ACC112 (cell line): Measurements from ENCODE around the gene B4GALNT3.
"Not testable (repeated sequence)": the region's sequence is repeated elsewhere in the genome, so short reads cannot be mapped to it uniquely, and the experiment has no call there.

Experiments used
- H2AFZ ChIP-seq: fragments of 200-600 bp; sonication (generic); one replicate; pipeline ENCODE4 v1.6.0; 2017; ENCODE audit warnings: antibody characterized with exemption, low read length; ENCODE audit not compliant: unreplicated experiment
- H3K27ac ChIP-seq: fragments of 200-600 bp; sonication (generic); 2 replicates; pipeline ENCODE4 v1.5.1; 2014; ENCODE audit warnings: low read depth, mild to moderate bottlenecking, antibody characterized with exemption, low read length, moderate library complexity
- H3K27me3 ChIP-seq: fragments of 200-600 bp; sonication (generic); 2 replicates; pipeline ENCODE4 v1.6.1; 2014; ENCODE audit warnings: mild to moderate bottlenecking, antibody characterized with exemption, low read length, moderate library complexity, mixed read lengths; ENCODE audit not compliant: insufficient read depth
- H3K36me3 ChIP-seq: fragments of 200-600 bp; sonication (generic); 2 replicates; pipeline ENCODE4 v1.6.1; 2016; ENCODE audit warnings: mild to moderate bottlenecking, antibody characterized with exemption, low read length, moderate library complexity, mixed read lengths; ENCODE audit not compliant: insufficient read depth
- H3K4me1 ChIP-seq: fragments of 200-600 bp; sonication (generic); one replicate; pipeline ENCODE4 v1.6.1; 2016; ENCODE audit warnings: low read length, mixed read lengths; ENCODE audit not compliant: insufficient read depth, unreplicated experiment, control insufficient read depth
- H3K4me3 ChIP-seq: fragments of 200-600 bp; sonication (generic); 2 replicates; pipeline ENCODE4 v1.5.1; 2014; ENCODE audit warnings: mild to moderate bottlenecking, low read depth, low read length
- H3K79me2 ChIP-seq: fragments of 200-600 bp; sonication (generic); one replicate; pipeline ENCODE4 v1.6.0; 2016; ENCODE audit warnings: low read length; ENCODE audit not compliant: control insufficient read depth, unreplicated experiment, insufficient read depth

B4GALNT3 gene

GRCh38 chr12:575129-575502 is 115.4 kb downstream of the B4GALNT3 start:
- H3K36me3 ChIP-seq: no peaks in the 10 kb centered on the region
- no peak overlapping the region for H3K4me3 ChIP-seq
- H2AFZ ChIP-seq: peak overlapping the region; percentile 90
- peaks cover 40% of the 10 kb centered on the region for H3K4me1 ChIP-seq
- H3K27ac ChIP-seq: peak overlapping the region; percentile 73
- no peaks in the 10 kb centered on the region for H3K27me3 ChIP-seq
- no peaks in the 10 kb centered on the region for H3K79me2 ChIP-seq

GRCh38 chr12:575948-576614 is 116.3 kb downstream of the B4GALNT3 start:
- peaks cover 38% of the 10 kb centered on the region for H3K4me1 ChIP-seq
- H3K79me2 ChIP-seq: no peaks in the 10 kb centered on the region
- no peaks in the 10 kb centered on the region for H3K27me3 ChIP-seq
- H2AFZ ChIP-seq: peak overlapping the region; percentile 90
- 0 out of 2 replicates have a peak overlapping the region, but pooled peaks have one; percentile 21 for H3K4me3 ChIP-seq
- H3K27ac ChIP-seq: peak overlapping the region; percentile 73
- no peaks in the 10 kb centered on the region for H3K36me3 ChIP-seq

DNA sequence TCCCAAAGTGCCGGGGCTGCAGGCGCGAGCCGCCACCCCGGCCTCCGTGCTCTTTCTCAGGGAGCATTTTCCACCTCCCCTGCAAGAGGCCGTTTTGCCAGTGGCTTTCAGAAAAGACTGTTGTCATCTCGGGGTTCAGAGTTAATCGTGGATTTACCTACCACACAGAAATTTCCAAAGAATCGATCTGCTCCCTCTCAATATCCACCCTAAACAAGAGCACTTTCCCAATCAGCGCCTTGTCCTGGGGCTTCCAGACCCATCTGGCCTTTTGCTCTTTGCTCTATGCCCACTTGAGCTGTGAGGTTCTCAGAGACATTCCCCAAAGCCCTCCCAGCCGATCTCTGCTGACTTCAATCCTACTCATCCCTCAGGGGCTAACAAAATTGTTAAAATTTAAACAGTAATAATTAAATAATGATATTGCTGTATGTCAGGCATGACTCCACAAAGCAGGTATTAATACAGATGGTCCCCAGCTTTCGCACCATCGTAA is 116.9 kb downstream of the B4GALNT3 start:
- Histone ChIP-seq H3K36me3 (no peaks in the 10 kb centered on the region), H3K4me1 (peaks cover 32% of the 10 kb centered on the region), H3K27ac (no peak overlapping the region), H3K79me2 (no peaks in the 10 kb centered on the region), H2AFZ (peak overlapping the region; percentile 90), H3K4me3 (0 out of 2 replicates have a peak overlapping the region, but pooled peaks have one; percentile 21), H3K27me3 (no peaks in the 10 kb centered on the region)

- not testable (repeated sequence) for H3K4me3 ChIP-seq, H3K27ac ChIP-seq, H3K27me3 ChIP-seq, H3K79me2 ChIP-seq, H3K36me3 ChIP-seq, H2AFZ ChIP-seq
- H3K4me1 ChIP-seq: peaks cover 22% of the 10 kb centered on the region
Measured at GRCh38 chr12:577994-578747, 118.4 kb downstream of the B4GALNT3 start.

DNA sequence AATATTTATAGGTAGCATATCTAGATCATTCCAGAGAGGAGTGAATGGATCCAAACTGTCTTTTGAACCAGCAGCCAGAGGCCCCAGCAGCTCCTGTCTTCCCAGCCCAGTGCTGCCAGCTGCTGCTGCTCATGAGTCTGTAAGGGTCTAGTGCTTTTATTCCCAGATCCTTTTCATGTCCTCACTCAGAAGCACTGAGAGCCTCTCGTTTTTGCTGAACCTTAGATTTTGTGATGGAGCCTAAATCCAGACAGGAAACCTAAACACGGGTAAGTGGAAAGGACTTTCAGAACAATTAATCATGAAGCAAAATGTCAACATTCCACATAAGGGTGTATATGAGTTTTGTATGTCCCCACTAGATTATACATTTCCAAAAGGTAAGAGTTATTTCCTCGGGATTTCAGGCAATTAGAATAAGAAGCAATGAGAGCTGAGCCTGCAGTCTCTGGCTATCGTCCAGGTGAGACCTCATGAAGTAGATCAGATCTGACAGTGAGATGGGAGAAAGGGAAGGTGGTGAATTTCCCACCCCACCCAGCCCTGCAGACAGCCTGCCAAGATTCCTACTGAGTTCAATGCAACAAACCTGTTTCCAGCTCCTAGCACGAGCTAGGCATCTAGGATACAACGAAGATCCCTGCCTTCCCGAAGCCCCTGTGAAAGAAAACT is 119.1 kb downstream of the B4GALNT3 start:
- H3K4me3 ChIP-seq: no peak overlapping the region

DNA sequence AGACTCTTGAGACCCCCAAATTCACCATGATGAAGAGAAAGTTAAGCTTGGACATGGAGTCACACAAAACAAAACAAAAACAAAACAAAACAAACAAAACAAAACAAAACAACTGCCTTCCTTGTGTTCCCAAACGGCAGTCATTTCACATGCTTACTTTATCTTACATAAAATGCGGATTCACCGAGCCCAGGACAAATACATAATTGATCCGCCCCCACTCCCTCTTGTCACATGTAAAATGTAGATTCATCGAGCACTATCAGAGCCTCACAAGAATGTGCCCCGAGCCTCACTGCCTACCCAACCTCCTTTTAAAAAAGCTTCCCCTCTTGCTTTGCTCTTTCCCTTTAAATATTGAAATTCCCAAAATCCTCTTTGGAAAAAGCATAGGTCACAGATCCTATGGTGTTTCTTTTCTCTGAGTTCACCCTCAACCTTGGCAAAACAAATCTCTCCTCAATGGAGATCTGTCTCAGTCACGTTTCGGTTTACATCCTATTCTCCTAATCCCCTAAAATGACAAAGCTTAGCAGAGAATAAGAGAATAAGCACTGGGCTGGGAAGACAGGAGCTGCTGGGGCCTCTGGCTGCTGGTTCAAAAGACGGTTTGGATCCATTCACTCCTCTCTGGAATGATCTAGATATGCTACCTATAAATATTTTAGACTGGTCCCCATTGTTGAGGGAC is 119.8 kb downstream of the B4GALNT3 start:
- Histone ChIP-seq H3K4me1 (peaks cover 21% of the 10 kb centered on the region), H2AFZ (no peak overlapping the region), H3K79me2 (no peaks in the 10 kb centered on the region), H3K27me3 (no peaks in the 10 kb centered on the region), H3K27ac (no peak overlapping the region), H3K4me3 (no peak overlapping the region), H3K36me3 (no peaks in the 10 kb centered on the region)

More for the DNA sequence above, 119.1 kb downstream of the B4GALNT3 start:
- no peak overlapping the region for H3K27ac ChIP-seq
- H3K79me2 ChIP-seq: no peaks in the 10 kb centered on the region
- H3K27me3 ChIP-seq: no peaks in the 10 kb centered on the region
- peaks cover 22% of the 10 kb centered on the region for H3K4me1 ChIP-seq
- no peaks in the 10 kb centered on the region for H3K36me3 ChIP-seq
- H2AFZ ChIP-seq: no peak overlapping the region

DNA sequence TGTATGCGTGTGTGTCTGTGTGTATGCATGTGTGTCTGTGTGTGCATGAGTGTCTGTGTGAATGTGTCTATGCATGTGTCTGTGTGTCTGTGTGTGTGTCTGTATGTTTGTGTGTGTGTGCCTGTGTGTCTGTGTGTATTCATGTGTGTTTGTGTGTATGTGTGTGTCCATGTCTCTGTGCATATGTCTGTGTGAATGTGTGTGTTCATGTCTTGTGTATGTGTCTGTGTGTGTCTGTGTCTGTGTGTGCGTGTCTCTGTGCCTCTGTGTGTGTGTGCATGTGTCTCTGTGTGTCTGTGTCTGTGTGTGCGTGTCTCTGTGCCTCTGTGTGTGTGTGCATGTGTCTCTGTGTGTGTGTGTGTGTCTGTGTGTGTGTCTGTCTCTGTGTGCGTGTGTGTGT is 121.1 kb downstream of the B4GALNT3 start:
- Histone ChIP-seq H3K4me1 (peaks cover 8% of the 10 kb centered on the region), H3K4me3 (no peak overlapping the region), H3K27me3 (no peaks in the 10 kb centered on the region), H3K27ac (no peak overlapping the region), H2AFZ (no peak overlapping the region), H3K36me3 (no peaks in the 10 kb centered on the region), H3K79me2 (no peaks in the 10 kb centered on the region)

DNA sequence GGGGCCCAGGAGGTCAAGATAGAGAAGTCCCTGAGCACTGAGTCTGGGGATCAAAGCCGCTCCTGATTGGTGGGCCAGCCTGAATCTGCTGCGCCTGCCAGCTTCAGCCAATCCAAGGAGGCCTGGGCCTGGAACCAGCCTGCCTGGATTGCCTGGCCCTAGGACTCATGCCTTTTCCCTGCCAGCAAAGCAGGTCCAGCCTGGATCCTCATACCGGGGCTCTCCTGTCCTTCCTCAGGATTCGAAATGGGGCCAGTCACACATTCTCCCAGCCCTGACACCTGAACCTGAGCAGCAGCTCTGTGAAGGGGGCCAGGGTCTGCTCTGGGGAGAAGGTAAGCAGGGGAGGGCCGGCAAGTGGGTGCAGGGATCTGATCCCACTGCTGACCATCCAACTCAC is 121.6 kb downstream of the B4GALNT3 start:
- no peaks in the 10 kb centered on the region for H3K36me3 ChIP-seq
- no peaks in the 10 kb centered on the region for H3K79me2 ChIP-seq
- H2AFZ ChIP-seq: no peak overlapping the region
- H3K4me1 ChIP-seq: peaks cover 4% of the 10 kb centered on the region
- H3K27me3 ChIP-seq: no peaks in the 10 kb centered on the region
- no peak overlapping the region for H3K27ac ChIP-seq
- no peak overlapping the region for H3K4me3 ChIP-seq

- no peaks in the 10 kb centered on the region for H3K36me3 ChIP-seq
- no peak overlapping the region for H3K27ac ChIP-seq
- no peaks in the 10 kb centered on the region for H3K27me3 ChIP-seq
- H3K4me1 ChIP-seq: no peaks in the 10 kb centered on the region
- H3K79me2 ChIP-seq: no peaks in the 10 kb centered on the region
- no peak overlapping the region for H3K4me3 ChIP-seq
- no peak overlapping the region for H2AFZ ChIP-seq
Measured at GRCh38 chr12:581746-582145, 122.0 kb downstream of the B4GALNT3 start.

GRCh38 chr12:583251-583869 is 123.6 kb downstream of the B4GALNT3 start:
- no peak overlapping the region for H2AFZ ChIP-seq
- no peaks in the 10 kb centered on the region for H3K4me1 ChIP-seq
- no peaks in the 10 kb centered on the region for H3K79me2 ChIP-seq
- no peak overlapping the region for H3K27ac ChIP-seq
- no peaks in the 10 kb centered on the region for H3K27me3 ChIP-seq
- H3K4me3 ChIP-seq: no peak overlapping the region
- H3K36me3 ChIP-seq: no peaks in the 10 kb centered on the region
